HEK293 (cell line): ENCODE data around the gene PPP1R15B.

Experiments
- CTCF ChIA-PET: fragments of 350-600 bp; formaldehyde crosslinking; extraction: SDS; loops from one replicate; lab custom pipeline; 2021; ENCODE audit warnings: antibody characterized with exemption; lab: Yijun Ruan, JAX
- POLR2A ChIA-PET: fragments of 300-600 bp; formaldehyde crosslinking; extraction: SDS; loops from one replicate; lab custom pipeline; 2020; ENCODE audit warnings: antibody characterized with exemption, inconsistent platforms; lab: Yijun Ruan, JAX
- H3K27ac ChIP-seq: fragments of 200-500 bp; sonication (Bioruptor generic); 2 replicates; pipeline ENCODE4 v1.5.1; 2014; ENCODE audit warnings: low read depth, low read length, control low read depth, inconsistent platforms; ENCODE audit errors: extremely low read depth
- H3K36me3 ChIP-seq, 2 experiments: fragments of 200-500 bp in 1 of 2; sonication (Bioruptor generic) in 1 of 2; 1 replicate in 1 of 2; 2 replicates in 1 of 2; pipeline ENCODE4 v1.5.1; 2014 to 2017; ENCODE audit warnings: inconsistent platforms in 2 of 2, low read length in 2 of 2; ENCODE audit not compliant: control insufficient read depth in 2 of 2, insufficient read depth in 1 of 2
- H3K4me1 ChIP-seq: fragments of 200-500 bp; sonication (Bioruptor generic); 2 replicates; pipeline ENCODE4 v1.5.1; 2014; ENCODE audit warnings: mild to moderate bottlenecking, low read length, inconsistent platforms; ENCODE audit not compliant: control insufficient read depth, insufficient read depth
- H3K4me3 ChIP-seq: 2 replicates; pipeline ENCODE4 v1.5.1; 2011; ENCODE audit warnings: low read depth, mild to moderate bottlenecking, control low read depth, low read length, moderate library complexity
- H3K9me3 ChIP-seq: fragments of 200-500 bp; sonication (Bioruptor generic); 2 replicates; pipeline ENCODE4 v1.5.1; 2014; ENCODE audit warnings: low read depth, low read length, inconsistent platforms; ENCODE audit not compliant: control insufficient read depth, insufficient read depth
- BCL11A ChIP-seq: fragments of 450-650 bp; formaldehyde crosslinking; IDR thresholded peaks from 2 replicates; pipeline ENCODE4 v1.5.1; 2016; ENCODE audit warnings: low read depth, missing biosample characterization, missing genetic modification characterization
- GLI2 ChIP-seq: fragments of 450-650 bp; formaldehyde crosslinking; IDR thresholded peaks from 2 replicates; pipeline ENCODE4; 2017; ENCODE audit warnings: missing biosample characterization, missing genetic modification characterization, low read depth, borderline replicate concordance
- GLIS1 ChIP-seq: fragments of 450-650 bp; formaldehyde crosslinking; IDR thresholded peaks from 2 replicates; pipeline ENCODE4 v1.5.1; 2016; ENCODE audit warnings: missing biosample characterization, missing genetic modification characterization
- HOXA7 ChIP-seq: sonication (generic); formaldehyde crosslinking; IDR thresholded peaks from 2 replicates; pipeline ENCODE4 v1.8.1; 2022; ENCODE audit warnings: missing genetic modification reagents, borderline replicate concordance
- KLF1 ChIP-seq: fragments of 450-650 bp; formaldehyde crosslinking; IDR thresholded peaks from 2 replicates; pipeline ENCODE4 v1.5.1; 2016; ENCODE audit warnings: missing biosample characterization, missing genetic modification characterization
- MZF1 ChIP-seq: fragments of 450-650 bp; formaldehyde crosslinking; IDR thresholded peaks from 2 replicates; pipeline ENCODE4 v1.5.1; 2017; ENCODE audit warnings: missing biosample characterization, missing genetic modification characterization, borderline replicate concordance
- SCRT1 ChIP-seq: fragments of 450-650 bp; formaldehyde crosslinking; IDR thresholded peaks from 2 replicates; pipeline ENCODE4 v1.5.1; 2016; ENCODE audit warnings: missing biosample characterization, missing genetic modification characterization, borderline replicate concordance
- ZBTB10 ChIP-seq: fragments of 450-650 bp; formaldehyde crosslinking; IDR thresholded peaks from 2 replicates; pipeline ENCODE4 v1.5.1; 2016; ENCODE audit warnings: missing biosample characterization, missing genetic modification characterization
- ZBTB17 ChIP-seq: fragments of 450-650 bp; formaldehyde crosslinking; IDR thresholded peaks from 2 replicates; pipeline ENCODE4 v1.5.1; 2016; ENCODE audit warnings: missing biosample characterization, missing genetic modification characterization
- ZNF2 ChIP-seq: fragments of 450-650 bp; formaldehyde crosslinking; IDR thresholded peaks from 2 replicates; pipeline ENCODE4 v1.5.1; 2016; ENCODE audit warnings: missing biosample characterization, missing genetic modification characterization
- ZNF24 ChIP-seq: fragments of 450-650 bp; formaldehyde crosslinking; IDR thresholded peaks from 2 replicates; pipeline ENCODE4 v1.5.1; 2016; ENCODE audit warnings: missing biosample characterization, missing genetic modification characterization
- ZNF350 ChIP-seq: fragments of 450-650 bp; formaldehyde crosslinking; IDR thresholded peaks from 2 replicates; pipeline ENCODE4 v1.5.0; 2017; ENCODE audit warnings: missing biosample characterization, mild to moderate bottlenecking, missing genetic modification characterization
- ZNF394 ChIP-seq: fragments of 450-650 bp; formaldehyde crosslinking; IDR thresholded peaks from 2 replicates; pipeline ENCODE4 v1.5.1; 2016; ENCODE audit warnings: missing biosample characterization, missing genetic modification characterization, mild to moderate bottlenecking, moderate library complexity, borderline replicate concordance
- ZNF473 ChIP-seq: fragments of 450-650 bp; formaldehyde crosslinking; IDR thresholded peaks from 2 replicates; pipeline ENCODE4 v1.5.1; 2017; ENCODE audit warnings: missing biosample characterization, missing genetic modification characterization
- ZNF530 ChIP-seq: fragments of 450-650 bp; formaldehyde crosslinking; IDR thresholded peaks from 2 replicates; pipeline ENCODE4 v1.5.1; 2016; ENCODE audit warnings: low read depth, missing biosample characterization, missing genetic modification characterization
- TF ChIP-seq, protein P1 (sequence below): fragments of 450-650 bp; formaldehyde crosslinking; IDR thresholded peaks from 2 replicates; pipeline ENCODE4 v1.5.1; 2017; ENCODE audit warnings: missing biosample characterization, missing genetic modification characterization
- TF ChIP-seq, protein P2 (sequence below): fragments of 450-650 bp; formaldehyde crosslinking; conservative IDR thresholded peaks from 2 replicates; pipeline ENCODE4 v1.5.1; 2016; ENCODE audit warnings: low read depth, missing biosample characterization, missing genetic modification characterization

The PPP1R15B gene

GRCh38 chr1:204451352-204452124, 39.9 kb upstream of the PPP1R15B start (continued):
- TF ChIP-seq, protein P1, sequence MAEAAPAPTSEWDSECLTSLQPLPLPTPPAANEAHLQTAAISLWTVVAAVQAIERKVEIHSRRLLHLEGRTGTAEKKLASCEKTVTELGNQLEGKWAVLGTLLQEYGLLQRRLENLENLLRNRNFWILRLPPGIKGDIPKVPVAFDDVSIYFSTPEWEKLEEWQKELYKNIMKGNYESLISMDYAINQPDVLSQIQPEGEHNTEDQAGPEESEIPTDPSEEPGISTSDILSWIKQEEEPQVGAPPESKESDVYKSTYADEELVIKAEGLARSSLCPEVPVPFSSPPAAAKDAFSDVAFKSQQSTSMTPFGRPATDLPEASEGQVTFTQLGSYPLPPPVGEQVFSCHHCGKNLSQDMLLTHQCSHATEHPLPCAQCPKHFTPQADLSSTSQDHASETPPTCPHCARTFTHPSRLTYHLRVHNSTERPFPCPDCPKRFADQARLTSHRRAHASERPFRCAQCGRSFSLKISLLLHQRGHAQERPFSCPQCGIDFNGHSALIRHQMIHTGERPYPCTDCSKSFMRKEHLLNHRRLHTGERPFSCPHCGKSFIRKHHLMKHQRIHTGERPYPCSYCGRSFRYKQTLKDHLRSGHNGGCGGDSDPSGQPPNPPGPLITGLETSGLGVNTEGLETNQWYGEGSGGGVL (tag by site-specific recombination), result no peak
- TF ChIP-seq HOXA7 (CRISPR knock-in tag) (no peak), ZNF394 (no peak), ZNF24 (tag by site-specific recombination) (no peak), ZBTB17 (tag by site-specific recombination) (no peak), ZNF2 (tag by site-specific recombination) (no peak), GLI2 (no peak), ZNF530 (no peak)
- TF ChIP-seq, protein P2, sequence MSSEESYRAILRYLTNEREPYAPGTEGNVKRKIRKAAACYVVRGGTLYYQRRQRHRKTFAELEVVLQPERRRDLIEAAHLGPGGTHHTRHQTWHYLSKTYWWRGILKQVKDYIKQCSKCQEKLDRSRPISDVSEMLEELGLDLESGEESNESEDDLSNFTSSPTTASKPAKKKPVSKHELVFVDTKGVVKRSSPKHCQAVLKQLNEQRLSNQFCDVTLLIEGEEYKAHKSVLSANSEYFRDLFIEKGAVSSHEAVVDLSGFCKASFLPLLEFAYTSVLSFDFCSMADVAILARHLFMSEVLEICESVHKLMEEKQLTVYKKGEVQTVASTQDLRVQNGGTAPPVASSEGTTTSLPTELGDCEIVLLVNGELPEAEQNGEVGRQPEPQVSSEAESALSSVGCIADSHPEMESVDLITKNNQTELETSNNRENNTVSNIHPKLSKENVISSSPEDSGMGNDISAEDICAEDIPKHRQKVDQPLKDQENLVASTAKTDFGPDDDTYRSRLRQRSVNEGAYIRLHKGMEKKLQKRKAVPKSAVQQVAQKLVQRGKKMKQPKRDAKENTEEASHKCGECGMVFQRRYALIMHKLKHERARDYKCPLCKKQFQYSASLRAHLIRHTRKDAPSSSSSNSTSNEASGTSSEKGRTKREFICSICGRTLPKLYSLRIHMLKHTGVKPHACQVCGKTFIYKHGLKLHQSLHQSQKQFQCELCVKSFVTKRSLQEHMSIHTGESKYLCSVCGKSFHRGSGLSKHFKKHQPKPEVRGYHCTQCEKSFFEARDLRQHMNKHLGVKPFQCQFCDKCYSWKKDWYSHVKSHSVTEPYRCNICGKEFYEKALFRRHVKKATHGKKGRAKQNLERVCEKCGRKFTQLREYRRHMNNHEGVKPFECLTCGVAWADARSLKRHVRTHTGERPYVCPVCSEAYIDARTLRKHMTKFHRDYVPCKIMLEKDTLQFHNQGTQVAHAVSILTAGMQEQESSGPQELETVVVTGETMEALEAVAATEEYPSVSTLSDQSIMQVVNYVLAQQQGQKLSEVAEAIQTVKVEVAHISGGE (tag by site-specific recombination), result no peak
- TF ChIP-seq, all 188 proteins: peak for 0

DNA sequence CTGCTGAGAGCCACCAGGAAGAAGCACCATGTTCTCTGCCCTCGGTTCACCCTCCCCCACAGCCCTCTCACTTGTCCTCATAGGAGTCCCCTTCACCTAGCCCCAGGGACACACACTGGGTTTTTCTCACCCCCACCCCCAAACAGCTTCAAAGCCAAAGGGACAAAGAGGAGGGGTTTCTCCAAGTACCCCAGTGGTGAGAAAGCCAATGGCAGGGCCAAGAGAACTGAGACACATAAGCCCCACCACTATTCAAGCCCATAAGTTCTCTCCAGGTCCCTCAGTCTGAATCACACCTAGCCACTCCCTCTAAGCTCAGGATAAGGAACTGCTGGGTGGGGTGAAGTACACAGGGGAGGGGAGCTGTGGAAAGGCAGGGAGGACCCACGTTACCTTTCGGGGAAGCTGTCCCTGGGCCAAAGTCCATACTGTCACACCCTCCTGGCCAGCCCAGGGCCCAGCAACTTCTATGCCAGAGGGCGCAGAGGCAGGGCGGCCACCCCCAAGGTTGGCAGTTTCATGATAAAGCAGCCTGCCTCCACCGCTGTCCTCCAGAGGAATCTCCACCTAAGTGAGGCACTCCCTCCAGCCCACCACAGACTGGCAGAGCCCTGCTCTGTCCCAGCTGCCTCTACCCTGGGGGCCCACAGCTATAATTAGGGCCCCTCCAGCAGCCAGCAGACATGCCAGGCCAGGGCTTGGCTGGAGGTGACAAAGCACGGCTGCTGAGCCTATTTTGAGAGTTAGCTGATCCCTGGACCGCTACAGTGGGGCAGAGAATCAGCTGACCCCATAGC, 39.0 kb upstream of the PPP1R15B start:
- CTCF ChIA-PET, result interaction anchor here (0.6 to 10.8 kb wide), 10 partner anchors 8 to 1129 kb away, joined by 3 to 314 read pairs (median 3); partner anchors contain the start of gene PIK3C2B
- no peak overlapping the region for H3K4me3 ChIP-seq
- H3K36me3 ChIP-seq, result peaks cover 0 to 10% of the 10 kb centered on the region in 2 experiments; a peak in 2 of 3 replicates
- TF ChIP-seq ZBTB10 (tag by site-specific recombination) (no peak), ZNF473 (no peak), SCRT1 (no peak), MZF1 (tag by site-specific recombination) (no peak), GLIS1 (peak; percentile 40), KLF1 (peak; percentile 78), BCL11A (tag by site-specific recombination) (no peak), ZNF350 (tag by site-specific recombination) (no peak)
- POLR2A ChIA-PET, result interaction anchor here (0.7 kb wide), 1 partner anchor 43 kb away, joined by 3 read pairs; no protein-coding TSS in a partner anchor
- no peak overlapping the region for H3K27ac ChIP-seq
- peaks cover 3% of the 10 kb centered on the region; the same call in 1 of the 2 replicates for H3K4me1 ChIP-seq
- H3K9me3 ChIP-seq, result no peaks in the 10 kb centered on the region
